Iris pigment epithelial cell (primary cell): ENCODE data around the gene SIGLEC12.
"Not testable (repeated sequence)": the region's sequence is repeated elsewhere in the genome, so short reads cannot be mapped to it uniquely, and the experiment has no call there.

Source experiments
- DNase-seq: peaks from one replicate; pipeline ENCODE4 v3.0.0-alpha.2; 2011; ENCODE audit warnings: low read depth

SIGLEC12 gene

DNA sequence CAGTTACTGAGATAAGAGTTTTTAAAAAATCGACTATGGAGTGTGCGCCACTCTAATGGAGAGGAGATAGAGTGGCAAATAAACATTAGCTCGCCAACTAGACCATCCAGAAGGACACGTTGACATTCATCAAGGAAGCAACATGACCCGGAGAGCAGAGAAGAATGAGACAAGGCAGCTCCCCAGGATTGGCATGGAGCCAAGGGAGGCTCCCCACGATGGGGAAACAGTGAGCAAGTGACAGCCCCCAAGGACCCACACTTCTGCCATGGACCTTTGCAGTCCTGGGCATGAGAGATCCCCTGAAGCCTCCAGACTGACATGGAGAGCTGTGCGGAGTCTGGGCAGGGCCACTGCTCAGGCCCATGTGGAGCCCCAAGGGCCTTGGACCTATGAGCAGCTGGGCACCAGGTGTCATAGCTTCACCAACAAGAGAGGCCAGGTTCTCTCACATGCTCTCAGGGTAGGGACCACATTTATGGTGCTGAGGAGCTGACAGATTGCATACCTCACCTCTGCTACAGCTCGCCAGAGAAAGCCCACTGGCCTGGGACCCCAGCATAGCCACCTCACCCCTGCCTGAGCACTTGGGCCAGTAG is 23.2 kb upstream of the SIGLEC12 start:
- DNase-seq = no peak

DNA sequence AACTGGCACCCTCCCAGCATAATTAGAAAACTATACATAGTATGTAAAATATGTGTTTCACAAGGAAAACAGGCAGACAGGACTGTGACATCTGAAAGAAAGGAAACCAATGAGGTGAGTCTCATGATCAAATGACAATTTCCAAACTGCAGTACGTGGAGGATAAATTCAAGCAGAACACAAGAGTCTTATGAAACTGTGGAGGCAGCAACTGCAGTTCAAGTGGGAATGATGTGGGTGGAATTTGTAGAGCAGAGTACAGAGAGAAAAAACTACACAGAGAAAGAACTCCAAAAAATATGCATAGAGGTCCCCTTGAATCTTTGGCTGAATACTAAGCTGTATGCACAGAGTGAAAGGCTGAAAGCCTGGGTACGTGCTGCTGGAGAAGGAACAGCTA is 20.2 kb upstream of the SIGLEC12 start:
- no peak for DNase-seq

DNA sequence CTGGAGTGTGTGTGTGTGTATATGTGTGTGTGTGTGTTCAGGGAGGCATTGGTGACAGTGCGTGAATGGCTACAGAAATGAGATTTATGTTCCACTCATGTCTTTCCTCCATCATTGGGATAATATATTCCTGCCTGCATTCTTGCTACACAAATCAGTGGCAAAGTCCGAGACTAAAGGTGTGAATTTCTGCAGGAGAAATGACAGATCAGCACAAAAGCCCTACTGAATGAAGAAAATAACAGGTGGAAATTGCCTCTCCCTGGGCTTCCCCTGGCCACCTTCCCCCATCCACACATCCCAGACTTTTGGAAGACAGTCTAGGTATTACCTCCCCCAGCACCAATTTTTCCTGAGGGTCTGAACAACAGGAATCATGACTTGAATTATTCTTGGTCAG is 19.8 kb upstream of the SIGLEC12 start:
- DNase-seq = no peak

DNA sequence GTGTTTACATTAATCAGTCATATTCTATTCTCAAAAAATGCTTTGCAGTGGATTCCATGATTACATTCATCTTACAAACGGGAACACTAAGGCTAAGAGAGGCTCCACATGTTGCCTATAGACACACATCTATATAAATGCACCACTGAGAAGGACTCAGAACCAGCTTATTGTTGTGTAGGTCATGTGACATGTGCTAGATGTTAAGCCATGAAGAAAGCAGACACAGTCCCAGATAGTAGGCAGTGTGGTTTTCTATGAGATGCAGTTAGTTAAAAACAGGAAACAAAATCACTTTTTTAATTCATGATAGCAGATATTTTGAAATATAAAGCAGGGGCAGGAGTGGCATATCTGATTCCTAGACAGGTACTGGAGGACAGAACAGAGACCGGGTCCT is 19.1 kb upstream of the SIGLEC12 start:
- no peak for DNase-seq

DNA sequence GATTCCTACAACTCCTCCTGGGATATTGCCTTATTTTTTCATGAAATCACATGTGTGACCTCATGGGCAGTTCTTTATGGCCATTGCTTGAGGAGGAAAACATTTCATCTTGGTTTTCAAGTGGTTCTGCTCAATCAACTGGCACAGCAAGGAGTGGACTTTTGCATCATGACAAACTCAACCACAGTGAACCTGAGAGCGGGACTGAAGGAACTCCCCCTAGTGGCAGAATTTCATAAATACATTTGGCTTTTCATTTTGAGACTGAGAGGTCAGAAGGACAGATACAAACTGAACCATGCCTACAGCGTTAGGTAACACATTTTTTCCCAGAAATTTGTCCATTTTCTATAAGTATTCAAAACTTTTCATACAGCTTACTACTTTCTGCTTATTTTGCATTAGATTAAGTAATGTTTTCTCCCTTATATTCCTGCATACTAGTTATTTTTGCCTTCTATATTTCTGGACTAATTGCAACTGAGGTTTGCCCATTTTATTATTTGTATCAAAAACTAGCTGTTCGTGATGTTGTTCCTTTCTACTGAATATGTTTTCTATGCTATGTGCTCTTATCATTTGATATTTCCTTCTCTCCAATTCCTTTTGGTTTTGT is 13.4 kb upstream of the SIGLEC12 start:
- DNase-seq = peak; percentile 52

DNA sequence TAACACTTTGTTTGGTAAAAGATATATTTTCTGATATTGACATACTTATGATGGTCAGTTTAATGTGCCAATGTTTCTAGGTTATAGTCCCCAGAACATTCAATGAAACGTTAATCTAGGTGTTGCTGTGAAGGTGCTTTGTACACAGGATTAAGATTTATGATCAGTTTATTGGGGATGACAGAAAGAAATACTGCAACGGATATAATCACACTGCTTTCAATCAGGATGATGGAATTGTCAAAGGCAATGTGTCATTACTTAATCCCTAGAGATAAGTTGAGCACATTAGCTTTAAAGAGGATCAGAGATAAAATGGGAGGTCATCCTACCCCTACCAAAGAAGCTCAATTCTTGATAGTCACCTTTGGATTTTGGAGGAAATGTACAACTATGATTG is 12.4 kb upstream of the SIGLEC12 start:
- DNase-seq = no peak

DNA sequence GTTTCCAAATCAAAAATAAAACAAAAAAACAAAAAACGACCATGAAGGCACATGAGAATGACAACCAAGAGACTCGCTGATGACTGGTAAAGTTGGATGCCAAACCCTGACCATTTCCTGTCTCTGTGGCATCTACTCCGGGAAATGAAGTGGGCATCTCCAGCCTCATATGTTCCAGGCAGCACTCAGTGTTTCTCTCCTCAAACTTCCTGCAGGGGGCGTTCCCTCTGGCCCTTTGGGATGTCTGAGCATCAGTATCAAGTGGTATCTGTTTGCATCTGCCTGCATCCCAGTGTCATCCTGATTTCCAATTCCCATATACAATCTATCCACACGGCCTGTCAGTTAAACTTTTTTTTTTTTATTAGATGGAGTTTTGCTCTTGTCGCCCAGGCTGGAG is 9.8 kb upstream of the SIGLEC12 start:
- peak; percentile 4 for DNase-seq

DNA sequence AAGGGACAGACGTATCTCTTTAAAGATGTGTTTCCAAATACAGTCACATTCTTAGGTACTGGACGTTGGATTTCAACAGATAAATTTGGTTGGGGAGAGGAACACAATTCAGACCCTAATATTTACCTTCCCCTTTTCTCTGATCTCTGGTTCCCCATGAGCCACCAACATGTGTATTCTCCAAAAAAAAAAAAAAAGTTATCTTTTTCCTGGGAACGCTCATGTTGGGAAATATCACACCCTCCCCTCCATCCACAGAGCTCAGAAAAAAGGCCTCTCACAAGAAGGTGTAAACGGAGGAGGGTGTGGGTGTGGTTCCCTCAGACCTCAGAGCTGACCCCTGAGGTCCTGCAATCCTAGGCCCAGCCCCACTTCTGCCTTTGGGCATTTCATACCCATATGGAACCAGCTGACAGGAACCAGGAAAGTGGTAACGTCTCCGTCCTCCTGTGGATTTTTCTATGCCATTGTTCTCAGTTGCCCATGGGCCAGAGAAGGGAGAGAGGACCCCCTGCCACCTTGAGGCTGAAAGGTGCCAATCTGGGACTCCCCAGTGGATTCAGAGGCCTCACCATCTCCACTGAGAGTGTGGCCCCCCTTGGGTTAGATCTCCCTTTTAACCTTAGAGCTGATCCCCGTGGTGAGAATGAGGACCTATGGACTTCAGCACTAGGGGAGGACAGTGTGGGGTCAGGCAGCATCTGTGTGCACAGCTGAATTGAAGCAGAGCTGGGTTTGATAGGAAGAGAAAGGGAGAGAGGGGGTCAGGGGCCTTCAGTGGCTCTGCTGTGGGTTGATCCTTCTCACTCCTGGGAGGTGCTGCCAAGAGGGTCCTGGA is 8.4 kb upstream of the SIGLEC12 start:
- DNase-seq = no peak

DNA sequence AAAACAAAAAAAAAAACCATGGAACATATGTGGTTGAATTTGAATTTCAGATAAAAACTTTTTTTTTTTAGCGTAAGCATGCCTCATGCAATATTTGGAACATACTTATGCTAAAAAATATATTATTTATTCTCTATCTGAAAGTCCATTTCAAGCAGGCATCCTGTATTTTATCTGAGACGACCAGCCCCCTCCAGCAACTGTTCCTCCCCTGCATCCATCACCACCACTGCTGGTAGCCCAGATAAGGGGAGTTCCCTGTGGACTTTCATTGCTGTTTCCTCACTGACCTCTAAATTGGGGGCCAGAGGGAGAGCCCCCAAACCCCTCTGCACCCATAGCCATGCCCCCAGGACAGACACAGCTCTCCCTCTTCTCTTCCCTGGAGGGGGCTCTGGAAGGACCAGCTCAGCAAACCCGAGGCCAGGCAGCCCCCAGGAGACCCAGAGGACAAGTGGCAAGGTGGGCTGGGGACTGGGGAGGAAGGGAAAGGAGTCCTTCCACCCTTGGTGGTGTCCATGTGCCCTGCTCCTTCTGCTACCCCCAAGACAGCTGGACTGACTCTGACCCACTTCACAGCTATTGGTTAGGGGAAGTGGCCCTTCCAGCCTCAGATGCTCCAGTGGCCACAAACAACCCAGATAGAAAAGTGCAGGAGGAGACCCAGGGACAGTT is 6.6 kb upstream of the SIGLEC12 start:
- DNase-seq = no peak

DNA sequence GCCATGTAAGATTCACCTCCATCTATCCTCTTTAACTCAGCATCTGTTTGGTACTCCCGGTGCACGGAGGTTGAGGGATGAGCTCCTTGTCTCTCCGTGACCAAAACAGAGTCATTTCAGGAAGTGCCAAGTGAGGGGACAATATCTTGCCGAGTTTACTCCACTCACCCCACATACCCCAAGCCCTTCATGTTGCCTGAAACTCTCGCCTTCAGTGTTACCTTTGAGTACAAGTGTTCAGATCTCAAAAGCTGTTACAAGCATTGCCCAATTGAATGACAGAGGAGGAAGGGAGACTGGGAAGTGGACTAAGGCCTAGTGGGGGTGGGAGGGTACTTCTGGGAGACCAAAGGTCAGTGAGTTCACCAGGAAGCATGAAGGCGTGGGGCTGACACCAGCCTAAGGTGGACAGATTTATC is 6.0 kb upstream of the SIGLEC12 start:
- no peak for DNase-seq

DNA sequence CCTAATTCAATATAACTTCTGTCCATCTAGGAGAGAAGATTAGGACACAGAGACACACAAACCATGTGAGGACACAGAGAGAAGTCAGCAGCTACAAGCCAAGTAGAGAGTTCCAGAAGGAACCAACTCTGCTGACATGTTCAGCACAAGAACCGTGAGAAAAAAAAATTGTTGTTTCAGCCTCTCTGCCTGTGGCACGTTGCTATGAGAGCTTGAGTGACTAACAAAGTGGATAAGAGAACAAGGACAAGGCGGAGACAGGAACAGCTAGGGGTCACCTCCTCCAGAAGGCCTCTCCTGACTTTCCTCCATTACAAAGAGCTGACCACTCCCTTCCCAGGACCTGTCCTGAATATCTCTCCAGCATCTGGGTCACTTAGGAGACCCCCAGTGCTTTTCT is 5.6 kb upstream of the SIGLEC12 start:
- no peak for DNase-seq

DNA sequence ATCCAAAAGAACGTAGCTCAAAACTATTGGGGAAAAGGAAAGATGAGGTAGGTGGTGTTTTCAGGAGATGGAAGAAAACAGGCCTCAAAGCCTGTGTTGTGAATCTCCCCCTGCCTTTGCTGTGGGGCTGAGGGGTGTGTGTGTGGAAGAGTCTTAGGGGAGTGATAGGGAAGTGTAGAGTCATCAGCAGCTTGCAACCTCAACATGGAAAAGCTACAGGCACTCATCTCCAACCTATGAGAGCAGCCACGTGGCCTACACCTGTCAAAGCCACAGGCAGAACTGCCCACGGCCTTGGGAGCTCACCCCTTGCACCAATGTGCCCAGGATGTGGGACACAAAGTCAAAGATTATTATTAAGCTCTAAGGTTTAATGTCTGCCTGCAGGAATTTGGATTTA is 4.3 kb upstream of the SIGLEC12 start:
- no peak for DNase-seq

DNA sequence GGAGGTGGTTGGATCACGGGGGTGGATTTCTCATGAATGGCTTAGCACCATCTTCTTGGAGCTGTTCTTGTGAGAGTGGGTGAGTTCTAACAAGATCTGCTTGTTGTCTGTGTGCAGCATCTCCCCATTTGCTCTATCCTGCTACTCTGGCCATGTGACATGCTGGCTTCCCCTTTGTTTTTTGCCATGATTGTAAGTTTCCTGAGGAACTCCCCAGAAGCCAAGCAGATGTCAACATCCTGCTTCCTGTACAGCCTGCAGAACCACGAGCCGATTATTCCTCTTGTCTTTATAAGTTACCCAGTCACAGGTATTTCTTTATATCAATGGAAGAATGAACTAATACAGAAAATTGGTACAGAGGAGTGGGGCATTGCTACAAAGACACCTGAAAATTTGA is 2.3 kb upstream of the SIGLEC12 start:
- no peak for DNase-seq

DNA sequence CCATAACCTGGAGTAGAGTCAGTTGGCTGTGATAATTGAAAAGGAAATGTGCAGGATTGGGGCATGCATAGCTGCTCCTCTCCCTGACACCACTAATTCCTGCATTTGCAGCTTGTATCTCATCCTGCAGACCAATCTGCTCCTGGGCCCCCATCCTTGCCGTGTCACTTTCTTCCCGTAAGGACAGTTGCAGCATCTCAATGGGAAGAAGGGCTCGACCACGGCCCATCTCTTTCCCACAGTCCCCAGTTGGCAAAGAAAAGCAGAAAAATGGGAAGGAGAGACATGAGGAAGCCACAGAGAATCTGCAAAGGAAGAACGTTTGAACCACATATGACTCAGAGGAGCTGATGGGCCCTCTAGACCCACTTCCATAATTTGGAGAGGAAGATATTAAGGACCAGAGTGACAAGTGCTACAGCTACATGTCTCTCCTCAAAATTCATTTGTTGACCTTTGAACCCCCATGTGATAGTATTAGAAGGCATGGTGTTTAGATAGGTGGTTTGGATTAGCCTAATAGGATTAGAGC is 1.8 kb upstream of the SIGLEC12 start:
- no peak for DNase-seq

DNA sequence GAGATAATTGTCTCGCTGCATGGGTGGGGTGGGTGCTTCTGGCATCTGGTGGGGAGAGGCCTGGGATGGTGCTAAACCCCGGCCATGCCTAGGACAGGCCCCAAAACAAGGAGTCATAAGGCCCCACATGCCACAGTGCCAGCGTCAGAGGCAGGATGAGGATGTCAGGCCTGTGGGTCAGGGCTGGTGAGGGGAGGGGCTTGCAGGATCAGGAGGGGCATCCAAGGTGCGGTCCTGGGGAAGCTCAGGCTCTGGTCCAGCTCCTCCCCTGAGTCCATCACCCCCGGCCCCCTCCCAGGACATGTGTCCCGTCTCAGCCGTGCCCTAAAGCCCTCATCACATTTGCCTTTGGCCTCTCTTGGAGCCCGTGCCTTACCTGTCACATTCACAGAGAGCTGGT is 669 bp downstream of the SIGLEC12 start:
- DNase-seq = not testable (repeated sequence)

DNA sequence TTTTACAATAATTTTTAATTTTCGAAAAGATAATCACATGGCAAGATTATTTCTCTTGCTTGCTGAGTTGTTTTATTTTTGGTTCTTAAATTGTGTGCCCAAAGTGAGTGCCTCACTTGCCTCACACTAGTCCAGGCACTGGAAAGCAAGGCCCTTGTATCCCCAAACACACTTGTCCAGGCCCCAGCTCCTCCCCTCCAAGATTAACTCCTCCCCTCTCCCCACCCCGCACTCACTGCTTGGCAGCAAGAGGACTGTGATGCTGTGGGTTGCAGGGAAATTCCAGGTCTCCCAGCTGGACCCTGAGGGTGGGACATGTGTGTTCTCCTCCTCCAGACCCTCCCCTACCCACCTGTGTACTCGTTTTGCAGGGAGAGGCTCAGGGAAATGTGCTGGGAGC is 3.9 kb downstream of the SIGLEC12 start:
- no peak for DNase-seq

DNA sequence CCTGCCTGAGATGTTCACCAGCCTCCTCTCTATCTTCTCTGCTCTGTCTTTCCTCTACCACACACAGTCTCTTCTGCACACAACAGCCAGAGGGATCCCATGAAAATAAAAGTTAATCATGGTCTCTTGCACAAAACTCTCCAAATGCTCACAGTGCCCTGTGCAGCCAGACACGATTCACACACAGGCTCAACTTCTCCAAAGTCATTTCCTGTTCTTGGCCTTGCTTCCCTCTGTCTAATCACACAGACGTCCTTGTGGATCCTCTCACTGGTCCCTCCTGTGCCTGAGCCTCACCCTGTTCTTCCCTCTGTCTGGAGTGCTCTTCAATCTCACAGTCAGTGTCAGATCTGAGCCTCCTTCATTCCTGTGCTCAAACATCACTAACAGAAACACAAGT is 7.8 kb downstream of the SIGLEC12 start:
- no peak for DNase-seq

DNA sequence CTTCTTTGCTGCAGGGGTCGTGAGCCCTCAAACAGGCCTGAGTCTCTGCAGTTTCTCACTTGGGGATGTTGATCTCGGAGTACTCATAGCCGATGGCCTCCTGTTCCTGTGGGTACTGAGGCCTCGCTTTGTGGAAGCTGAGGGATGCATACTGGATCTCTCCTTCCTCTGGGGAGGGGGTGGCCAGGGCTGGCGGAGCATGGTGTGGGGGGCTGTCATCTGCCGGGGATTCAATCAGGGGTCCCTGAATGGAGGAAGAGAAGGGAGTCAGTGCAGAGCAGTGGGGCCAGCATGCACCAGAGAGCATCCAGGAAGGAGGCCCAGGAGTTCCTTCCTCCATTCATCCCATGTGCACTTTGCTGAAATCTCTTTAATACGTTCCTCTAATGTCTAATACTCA is 10.0 kb downstream of the SIGLEC12 start:
- no peak for DNase-seq

DNA sequence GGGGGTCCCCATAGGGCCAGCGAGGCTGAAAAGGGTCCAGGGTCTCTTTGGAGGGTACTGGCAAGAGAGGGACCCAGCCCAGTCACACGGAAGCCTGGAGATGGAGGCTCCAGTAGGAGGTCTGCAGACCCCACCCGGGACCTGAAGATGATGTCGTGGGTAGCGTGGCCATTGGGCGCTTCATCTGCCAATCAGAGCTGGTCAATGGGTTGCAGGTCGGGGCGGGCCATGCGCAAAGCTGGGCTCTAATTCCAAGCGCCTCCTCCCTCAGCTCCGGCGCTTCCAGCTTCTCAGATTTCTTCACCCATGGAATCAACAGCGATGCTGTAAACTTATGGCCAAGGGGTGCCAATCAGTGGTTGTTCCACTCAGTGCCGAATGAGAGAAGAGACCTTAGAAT is 10.9 kb downstream of the SIGLEC12 start:
- no peak for DNase-seq

DNA sequence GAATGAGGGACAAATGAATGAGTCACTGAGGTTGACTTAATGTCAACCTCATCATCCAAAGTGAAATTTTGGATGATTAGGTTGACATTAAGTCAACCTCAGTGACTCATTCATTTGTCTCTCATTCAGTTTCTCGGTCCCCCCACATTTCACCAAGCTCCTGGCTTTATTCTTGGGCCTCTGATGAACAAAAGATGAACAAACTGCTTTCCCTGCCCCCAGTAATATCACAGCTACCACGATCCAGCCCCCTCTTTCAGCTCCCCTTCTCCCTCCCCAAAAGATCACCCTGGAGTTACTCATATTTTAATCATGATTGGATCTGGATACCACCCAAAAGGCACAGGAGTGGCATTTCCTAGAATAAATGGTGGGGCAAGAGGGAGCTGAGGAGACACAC is 12.5 kb downstream of the SIGLEC12 start:
- DNase-seq = no peak

DNA sequence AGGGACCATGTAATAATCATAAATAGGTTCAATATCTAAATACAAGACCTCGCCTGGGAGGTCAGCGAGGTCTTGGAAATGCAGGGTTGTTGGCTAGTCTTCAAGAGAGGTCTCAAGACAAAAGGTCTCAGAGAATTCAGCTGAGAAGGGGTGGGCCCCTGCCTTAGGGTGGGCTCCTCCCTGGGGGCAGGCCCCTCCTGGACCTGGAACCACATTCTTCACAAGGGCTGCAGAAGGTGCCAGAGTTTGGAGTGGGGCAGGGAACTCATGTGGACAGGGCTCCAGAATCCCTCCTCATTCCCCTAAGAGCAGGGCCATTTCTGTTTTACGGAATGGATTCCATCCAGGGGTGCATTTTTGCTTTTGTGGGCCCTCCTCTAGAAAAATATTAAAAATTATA is 13.1 kb downstream of the SIGLEC12 start:
- DNase-seq = no peak

DNA sequence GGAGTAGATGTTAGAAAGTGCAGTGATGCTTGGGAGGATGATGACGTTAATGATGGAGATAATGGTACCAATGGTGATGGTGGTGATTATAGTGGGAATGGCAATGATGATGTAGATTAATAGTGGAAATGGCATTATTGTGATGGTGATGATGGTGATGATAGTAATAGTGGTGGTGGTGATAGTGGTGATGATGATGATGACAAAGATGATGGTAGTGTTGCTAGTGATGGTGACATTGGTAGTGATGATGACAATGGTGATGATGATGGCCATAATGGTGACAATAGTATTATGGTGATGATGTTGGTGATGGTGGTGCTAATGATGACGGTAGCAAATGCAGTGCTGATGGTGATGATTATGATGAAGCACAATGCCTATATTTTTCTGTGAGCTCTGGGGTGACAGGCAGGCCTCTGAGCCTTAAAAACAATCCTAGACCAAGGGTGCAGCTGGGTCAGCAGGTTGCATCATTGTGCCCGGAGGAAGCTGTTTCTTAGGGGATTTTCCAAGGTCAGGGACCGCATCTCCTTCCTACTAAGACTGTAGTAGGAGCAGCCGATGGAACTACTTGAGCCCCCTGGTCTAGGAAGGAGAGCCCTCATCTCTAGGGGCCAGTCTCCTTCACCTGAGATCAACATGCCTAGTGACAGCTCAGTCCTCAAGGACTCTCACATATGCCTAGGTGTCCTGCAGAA is 15.5 kb downstream of the SIGLEC12 start:
- no peak for DNase-seq
